Naive thymus-derived CD8-positive, alpha-beta T cell (primary cell): ENCODE results near the gene LINGO4. TPM values are rescaled to one million over a fixed set of nuclear protein-coding genes. Genes with fewer than 3 reads are reported as not detected.
"Not testable (repeated sequence)": the region's sequence is repeated elsewhere in the genome, so short reads cannot be mapped to it uniquely, and the experiment has no call there.

ENCODE experiments used
- ATAC-seq, 2 donors: fragments of 150-1000 bp; cut with Tn5 transposase in 1 of 2; sonication (Bioruptor Pico), chemical (Tn5 transposase) in 1 of 2; 1 replicate in 1 of 2; 2 replicates in 1 of 2; pipeline ENCODE4 v1.10.0; 2021; ENCODE audit warnings: mild to moderate bottlenecking in 2 of 2, moderate library complexity in 2 of 2
- POLR2A ChIA-PET: fragments of 350-600 bp; sonication (Branson Sonifier 250); formaldehyde crosslinking; loops from one replicate; lab custom pipeline; 2021; ENCODE audit warnings: antibody characterized with exemption; lab: Charles Lee
- DNase-seq, 10 donors: peaks; one replicate each; pipeline versions ENCODE4 v3.0.0 to v3.0.0-alpha.2; 2020 to 2022
- H3K27ac Mint-ChIP-seq, 10 donors: one replicate each; pipeline ENCODE4 v1.8.0; 2020 to 2022; ENCODE audit warnings: mild to moderate bottlenecking in 10 of 10, mixed read lengths in 10 of 10, moderate library complexity in 4 of 10, inconsistent platforms in 1 of 10
- H3K27me3 Mint-ChIP-seq, 5 donors: one replicate each; pipeline ENCODE4 v1.8.0; 2021 to 2022; ENCODE audit warnings: mixed read lengths in 5 of 5
- H3K36me3 Mint-ChIP-seq, 3 donors: one replicate each; pipeline ENCODE4 v1.8.0; 2020 to 2022; ENCODE audit warnings: mixed read lengths in 3 of 3, mild to moderate bottlenecking in 2 of 3, inconsistent platforms in 1 of 3
- H3K4me1 Mint-ChIP-seq, 4 donors: one replicate each; pipeline ENCODE4 v1.8.0; 2021 to 2022; ENCODE audit warnings: mixed read lengths in 4 of 4
- H3K4me3 Mint-ChIP-seq, 10 donors: one replicate each; pipeline ENCODE4 v1.8.0; 2020 to 2022; ENCODE audit warnings: mild to moderate bottlenecking in 10 of 10, mixed read lengths in 10 of 10, moderate library complexity in 6 of 10, inconsistent platforms in 1 of 10
- H3K9me3 Mint-ChIP-seq, 9 donors: one replicate each; pipeline ENCODE4 v1.8.0; 2020 to 2022; ENCODE audit warnings: mixed read lengths in 9 of 9, mild to moderate bottlenecking in 3 of 9, inconsistent platforms in 1 of 9, moderate library complexity in 1 of 9
- polyA plus RNA-seq, 3 donors: library from polyadenylated mRNA; unstranded; fragments of 300-500 nt; fragmentation: Illumina TruSeq; gene quantifications; one replicate each; pipeline ENCODE4 v1.2.3, GENCODE V29; 2021
- total RNA-seq, 8 experiments: library from RNA in 2 of 8; stranded (reverse) in 2 of 8; gene quantifications; one replicate each; pipeline ENCODE4 v1.2.3 and lab custom pipeline; 2021 to 2026

LINGO4 gene
- total and polyA plus RNA-seq, 5 experiments from 2014 or later: not detected

- peaks cover 8 to 36% (median 31%) of the 10 kb centered on the region in 4 donors for H3K4me1 Mint-ChIP-seq
- peaks cover 0 to 2% (median 0%) of the 10 kb centered on the region in 5 donors for H3K27me3 Mint-ChIP-seq
- H3K9me3 Mint-ChIP-seq: no peaks in the 10 kb centered on the region
- ATAC-seq (no peak), DNase-seq (peak in 2 of 10 donors; percentile 7 to 9)
- peak overlapping the region; percentile 83 to 98 (median 93) for H3K27ac Mint-ChIP-seq
- POLR2A ChIA-PET: interaction anchor here (0.7 to 2.7 kb wide), 2 partner anchors 28 to 174 kb away, joined by 5 to 23 read pairs; partner anchors contain the start of gene MRPL9
- peak overlapping the region; percentile 94 to 100 (median 98) for H3K4me3 Mint-ChIP-seq
- H3K36me3 Mint-ChIP-seq: peaks cover 0 to 11% (median 0%) of the 10 kb centered on the region in 3 donors
Observed at GRCh38 chr1:151790940-151791651, 14.1 kb downstream of the LINGO4 start.

- Mint-ChIP-seq H3K36me3 (peaks cover 0 to 10% (median 0%) of the 10 kb centered on the region in 3 donors), H3K27ac (peak within 1 kb of the TSS; percentile 83 to 98 (median 93)), H3K9me3 (no peaks in the 10 kb centered on the region), H3K27me3 (peaks cover 0 to 2% (median 0%) of the 10 kb centered on the region in 5 donors), H3K4me3 (peak within 1 kb of the TSS; percentile 94 to 100 (median 98)), H3K4me1 (peaks cover 8 to 36% (median 31%) of the 10 kb centered on the region in 4 donors)
- ATAC-seq (peak; percentile 95 to 96), DNase-seq (peak; percentile 92 to 99 (median 98))
- POLR2A ChIA-PET: interaction anchor here (0.7 to 2.7 kb wide), 4 partner anchors 27 to 173 kb away, joined by 3 to 23 read pairs (median 4); partner anchors contain the start of gene MRPL9
Observed at GRCh38 chr1:151790071-151790939, 14.9 kb downstream of the LINGO4 start, which contains the start of gene TDRKH. Gene TDRKH (minus strand): TSS chr1:151790500. CDS start chr1:151783022, 7,478 bp downstream.

GRCh38 chr1:151787689-151788088 is 17.5 kb downstream of the LINGO4 start:
- DNase-seq: no peak
- no peak overlapping the region for H3K27ac Mint-ChIP-seq
- no peaks in the 10 kb centered on the region for H3K9me3 Mint-ChIP-seq
- no peak for ATAC-seq
- peaks cover 0 to 2% (median 0%) of the 10 kb centered on the region in 5 donors for H3K27me3 Mint-ChIP-seq
- H3K4me3 Mint-ChIP-seq: no peak overlapping the region
- POLR2A ChIA-PET: interaction anchor here (1.2 kb wide), 1 partner anchor 10 kb away, joined by 4 read pairs; no protein-coding TSS in a partner anchor
- H3K36me3 Mint-ChIP-seq: no peaks in the 10 kb centered on the region
- H3K4me1 Mint-ChIP-seq: peaks cover 8 to 36% (median 31%) of the 10 kb centered on the region in 4 donors

GRCh38 chr1:151783796-151784195 is 21.4 kb downstream of the LINGO4 start:
- POLR2A ChIA-PET: interaction anchor here (0.6 kb wide), 1 partner anchor 11 kb away, joined by 5 read pairs; no protein-coding TSS in a partner anchor

GRCh38 chr1:151782741-151783140 is 22.5 kb downstream of the LINGO4 start:
- POLR2A ChIA-PET: no interaction called here
- Mint-ChIP-seq H3K4me3 (no peak overlapping the region), H3K4me1 (peaks cover 0 to 4% (median 0%) of the 10 kb centered on the region in 4 donors), H3K36me3 (peaks cover 10 to 43% (median 19%) of the 10 kb centered on the region in 3 donors), H3K27me3 (no peaks in the 10 kb centered on the region), H3K9me3 (no peaks in the 10 kb centered on the region), H3K27ac (no peak overlapping the region)
- DNase-seq (no peak), ATAC-seq (no peak)

More at GRCh38 chr1:151783796-151784195, 21.4 kb downstream of the LINGO4 start:
- Mint-ChIP-seq H3K27me3 (no peaks in the 10 kb centered on the region), H3K4me3 (no peak overlapping the region), H3K27ac (no peak overlapping the region), H3K9me3 (no peaks in the 10 kb centered on the region), H3K36me3 (peaks cover 5 to 32% (median 13%) of the 10 kb centered on the region in 3 donors), H3K4me1 (peaks cover 0 to 8% (median 3%) of the 10 kb centered on the region in 4 donors)
- DNase-seq: no peak
- no peak for ATAC-seq

GRCh38 chr1:151782026-151782425 is 23.2 kb downstream of the LINGO4 start:
- ATAC-seq, H3K27me3 Mint-ChIP-seq, H3K4me3 Mint-ChIP-seq, POLR2A ChIA-PET, DNase-seq, H3K27ac Mint-ChIP-seq, H3K4me1 Mint-ChIP-seq, H3K9me3 Mint-ChIP-seq: not testable (repeated sequence)
- peaks cover 10 to 46% (median 19%) of the 10 kb centered on the region in 3 donors for H3K36me3 Mint-ChIP-seq

GRCh38 chr1:151780736-151781135 is 24.5 kb downstream of the LINGO4 start:
- ATAC-seq, H3K4me1 Mint-ChIP-seq, POLR2A ChIA-PET, H3K27me3 Mint-ChIP-seq, H3K9me3 Mint-ChIP-seq, H3K4me3 Mint-ChIP-seq, DNase-seq, H3K27ac Mint-ChIP-seq: not testable (repeated sequence)
- H3K36me3 Mint-ChIP-seq: peaks cover 10 to 59% (median 23%) of the 10 kb centered on the region in 3 donors

- DNase-seq (no peak), ATAC-seq (no peak)
- no peak overlapping the region for H3K4me3 Mint-ChIP-seq
- H3K27ac Mint-ChIP-seq: no peak overlapping the region
- H3K4me1 Mint-ChIP-seq: no peaks in the 10 kb centered on the region
- H3K36me3 Mint-ChIP-seq: peaks cover 10 to 68% (median 31%) of the 10 kb centered on the region in 3 donors
- no peaks in the 10 kb centered on the region for H3K9me3 Mint-ChIP-seq
- POLR2A ChIA-PET: no interaction called here
- H3K27me3 Mint-ChIP-seq: no peaks in the 10 kb centered on the region
Observed at GRCh38 chr1:151779852-151780251, 25.4 kb downstream of the LINGO4 start.

- DNase-seq (no peak), ATAC-seq (no peak)
- no peaks in the 10 kb centered on the region for H3K27me3 Mint-ChIP-seq
- H3K27ac Mint-ChIP-seq: no peak overlapping the region
- POLR2A ChIA-PET: no interaction called here
- no peaks in the 10 kb centered on the region for H3K4me1 Mint-ChIP-seq
- H3K36me3 Mint-ChIP-seq: peaks cover 10 to 84% (median 31%) of the 10 kb centered on the region in 3 donors
- H3K9me3 Mint-ChIP-seq: no peaks in the 10 kb centered on the region
- H3K4me3 Mint-ChIP-seq: no peak overlapping the region
Observed at GRCh38 chr1:151777317-151777716, 27.9 kb downstream of the LINGO4 start.

- Mint-ChIP-seq H3K4me3 (no peak overlapping the region), H3K36me3 (peaks cover 10 to 79% (median 30%) of the 10 kb centered on the region in 3 donors), H3K4me1 (no peaks in the 10 kb centered on the region), H3K9me3 (no peaks in the 10 kb centered on the region), H3K27me3 (no peaks in the 10 kb centered on the region), H3K27ac (no peak overlapping the region)
- POLR2A ChIA-PET: no interaction called here
- no peak for ATAC-seq
- DNase-seq: no peak
Observed at GRCh38 chr1:151776665-151777062, 28.6 kb downstream of the LINGO4 start.

GRCh38 chr1:151775894-151776664 is 29.1 kb downstream of the LINGO4 start:
- POLR2A ChIA-PET: no interaction called here
- Mint-ChIP-seq H3K36me3 (peaks cover 10 to 74% (median 25%) of the 10 kb centered on the region in 3 donors), H3K4me1 (no peaks in the 10 kb centered on the region), H3K27ac (no peak overlapping the region), H3K4me3 (no peak overlapping the region), H3K9me3 (no peaks in the 10 kb centered on the region), H3K27me3 (no peaks in the 10 kb centered on the region)
- DNase-seq: no peak
- no peak for ATAC-seq
